ENCODE measurements around the gene FAM120B. TPM values are rescaled to one million over a fixed set of nuclear protein-coding genes. Genes with fewer than 3 reads are reported as not detected.

Gene FAM120B
- total RNA-seq, 1 donor from 2014 or later: 48.3 TPM

DNA sequence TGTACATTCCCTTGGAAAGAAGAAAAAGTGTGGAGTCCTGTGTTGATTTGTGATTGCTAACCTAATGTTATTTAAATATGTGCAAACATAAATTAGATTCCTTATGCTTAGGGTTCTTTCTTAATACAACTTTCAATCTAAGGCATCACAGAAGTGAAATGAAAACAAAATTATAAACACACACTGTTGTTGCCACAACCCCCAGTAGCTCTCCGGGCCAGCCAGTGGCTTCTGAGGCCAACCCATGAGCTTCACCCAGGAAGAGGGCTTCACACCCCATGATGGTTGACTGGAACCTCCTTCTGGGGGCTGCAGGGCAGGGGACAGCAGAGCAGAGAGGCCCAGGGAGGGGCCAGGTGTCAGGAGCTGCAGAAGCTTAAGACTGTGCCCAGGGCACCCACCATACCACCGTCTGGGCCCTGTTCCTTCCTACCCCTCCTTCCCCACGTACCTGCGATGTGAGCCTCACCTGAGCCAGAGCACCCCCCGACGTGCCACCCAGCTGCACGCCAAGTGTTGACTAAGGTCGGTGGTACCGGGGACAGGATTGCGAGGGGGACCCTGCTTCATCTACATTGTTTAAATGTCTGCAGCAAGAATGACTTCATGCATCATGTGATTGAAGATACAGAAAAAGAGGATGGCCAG lies 110.5 kb downstream of the FAM120B start:
- no peak for DNase-seq (ENCODE audit: low spot score)
- Mint-ChIP-seq H3K27me3 (ENCODE audit: unreplicated experiment) (no peaks in the 10 kb centered on the region), H3K36me3 (ENCODE audit: low read depth, unreplicated experiment) (no peaks in the 10 kb centered on the region), H3K27ac (ENCODE audit: unreplicated experiment) (no peak overlapping the region), H3K4me3 (ENCODE audit: unreplicated experiment) (no peak overlapping the region), H3K9me3 (ENCODE audit: unreplicated experiment) (no peaks in the 10 kb centered on the region), H3K4me1 (ENCODE audit: unreplicated experiment) (no peaks in the 10 kb centered on the region)
- TF ChIP-seq, protein P1, sequence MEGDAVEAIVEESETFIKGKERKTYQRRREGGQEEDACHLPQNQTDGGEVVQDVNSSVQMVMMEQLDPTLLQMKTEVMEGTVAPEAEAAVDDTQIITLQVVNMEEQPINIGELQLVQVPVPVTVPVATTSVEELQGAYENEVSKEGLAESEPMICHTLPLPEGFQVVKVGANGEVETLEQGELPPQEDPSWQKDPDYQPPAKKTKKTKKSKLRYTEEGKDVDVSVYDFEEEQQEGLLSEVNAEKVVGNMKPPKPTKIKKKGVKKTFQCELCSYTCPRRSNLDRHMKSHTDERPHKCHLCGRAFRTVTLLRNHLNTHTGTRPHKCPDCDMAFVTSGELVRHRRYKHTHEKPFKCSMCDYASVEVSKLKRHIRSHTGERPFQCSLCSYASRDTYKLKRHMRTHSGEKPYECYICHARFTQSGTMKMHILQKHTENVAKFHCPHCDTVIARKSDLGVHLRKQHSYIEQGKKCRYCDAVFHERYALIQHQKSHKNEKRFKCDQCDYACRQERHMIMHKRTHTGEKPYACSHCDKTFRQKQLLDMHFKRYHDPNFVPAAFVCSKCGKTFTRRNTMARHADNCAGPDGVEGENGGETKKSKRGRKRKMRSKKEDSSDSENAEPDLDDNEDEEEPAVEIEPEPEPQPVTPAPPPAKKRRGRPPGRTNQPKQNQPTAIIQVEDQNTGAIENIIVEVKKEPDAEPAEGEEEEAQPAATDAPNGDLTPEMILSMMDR (IDR thresholded peaks at IDR 0.05; ENCODE audit: unreplicated experiment): no peak

DNA sequence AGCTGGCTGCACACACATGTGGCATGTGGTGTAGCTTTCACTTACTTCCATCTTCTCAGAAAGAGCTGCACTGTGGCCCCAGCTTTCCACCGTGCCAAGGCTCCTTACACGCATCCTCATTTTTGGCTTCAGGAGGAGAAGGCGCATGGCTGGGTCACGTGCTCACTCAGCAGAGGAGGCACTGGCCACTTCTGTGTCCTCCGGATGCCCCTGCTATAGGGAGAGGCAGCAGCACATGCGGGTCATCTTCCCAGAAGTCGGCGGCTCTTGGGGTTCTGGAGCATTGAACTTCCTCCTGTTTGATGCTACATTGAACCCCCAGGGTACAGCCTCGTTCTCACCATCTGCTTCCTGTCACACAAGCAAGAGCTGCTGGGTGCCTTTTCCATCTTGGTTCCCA lies 111.3 kb downstream of the FAM120B start:
- H3K27ac Mint-ChIP-seq (ENCODE audit: unreplicated experiment): no peak overlapping the region
- TF ChIP-seq, protein P1 (IDR thresholded peaks at IDR 0.05; ENCODE audit: unreplicated experiment): no peak
- H3K27me3 Mint-ChIP-seq (ENCODE audit: unreplicated experiment): no peaks in the 10 kb centered on the region
- H3K4me3 Mint-ChIP-seq (ENCODE audit: unreplicated experiment): no peak overlapping the region
- no peaks in the 10 kb centered on the region for H3K36me3 Mint-ChIP-seq (ENCODE audit: low read depth, unreplicated experiment)
- no peak for DNase-seq (ENCODE audit: low spot score)
- no peaks in the 10 kb centered on the region for H3K9me3 Mint-ChIP-seq (ENCODE audit: unreplicated experiment)
- no peaks in the 10 kb centered on the region for H3K4me1 Mint-ChIP-seq (ENCODE audit: unreplicated experiment)

DNA sequence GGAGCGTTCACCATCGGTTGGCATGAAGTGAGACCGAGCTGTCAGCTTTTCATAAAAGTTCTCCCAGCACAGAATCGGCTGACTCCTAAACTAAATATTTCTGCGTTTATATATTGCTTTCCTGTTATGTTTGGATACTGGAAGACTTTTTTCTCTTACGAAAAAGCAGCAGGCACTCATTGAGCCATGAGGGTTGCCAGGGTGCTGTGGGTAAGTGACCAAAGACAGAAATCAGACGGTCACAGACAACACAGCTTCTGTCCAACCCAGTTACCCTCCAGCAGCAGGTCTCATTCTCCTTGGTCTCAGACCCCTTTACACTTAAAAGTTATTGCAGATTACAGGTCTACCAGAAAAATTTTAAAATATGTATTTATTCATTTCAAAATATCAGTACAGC lies 113.7 kb downstream of the FAM120B start:
- TF ChIP-seq, protein P1 (IDR thresholded peaks at IDR 0.05; ENCODE audit: unreplicated experiment): no peak
- DNase-seq (ENCODE audit: low spot score): no peak
- H3K4me3 Mint-ChIP-seq (ENCODE audit: unreplicated experiment): no peak overlapping the region
- H3K27me3 Mint-ChIP-seq (ENCODE audit: unreplicated experiment): peaks cover 1% of the 10 kb centered on the region
- H3K27ac Mint-ChIP-seq (ENCODE audit: unreplicated experiment): no peak overlapping the region
- no peaks in the 10 kb centered on the region for H3K9me3 Mint-ChIP-seq (ENCODE audit: unreplicated experiment)
- H3K36me3 Mint-ChIP-seq (ENCODE audit: low read depth, unreplicated experiment): no peaks in the 10 kb centered on the region
- peaks cover 8% of the 10 kb centered on the region for H3K4me1 Mint-ChIP-seq (ENCODE audit: unreplicated experiment)

DNA sequence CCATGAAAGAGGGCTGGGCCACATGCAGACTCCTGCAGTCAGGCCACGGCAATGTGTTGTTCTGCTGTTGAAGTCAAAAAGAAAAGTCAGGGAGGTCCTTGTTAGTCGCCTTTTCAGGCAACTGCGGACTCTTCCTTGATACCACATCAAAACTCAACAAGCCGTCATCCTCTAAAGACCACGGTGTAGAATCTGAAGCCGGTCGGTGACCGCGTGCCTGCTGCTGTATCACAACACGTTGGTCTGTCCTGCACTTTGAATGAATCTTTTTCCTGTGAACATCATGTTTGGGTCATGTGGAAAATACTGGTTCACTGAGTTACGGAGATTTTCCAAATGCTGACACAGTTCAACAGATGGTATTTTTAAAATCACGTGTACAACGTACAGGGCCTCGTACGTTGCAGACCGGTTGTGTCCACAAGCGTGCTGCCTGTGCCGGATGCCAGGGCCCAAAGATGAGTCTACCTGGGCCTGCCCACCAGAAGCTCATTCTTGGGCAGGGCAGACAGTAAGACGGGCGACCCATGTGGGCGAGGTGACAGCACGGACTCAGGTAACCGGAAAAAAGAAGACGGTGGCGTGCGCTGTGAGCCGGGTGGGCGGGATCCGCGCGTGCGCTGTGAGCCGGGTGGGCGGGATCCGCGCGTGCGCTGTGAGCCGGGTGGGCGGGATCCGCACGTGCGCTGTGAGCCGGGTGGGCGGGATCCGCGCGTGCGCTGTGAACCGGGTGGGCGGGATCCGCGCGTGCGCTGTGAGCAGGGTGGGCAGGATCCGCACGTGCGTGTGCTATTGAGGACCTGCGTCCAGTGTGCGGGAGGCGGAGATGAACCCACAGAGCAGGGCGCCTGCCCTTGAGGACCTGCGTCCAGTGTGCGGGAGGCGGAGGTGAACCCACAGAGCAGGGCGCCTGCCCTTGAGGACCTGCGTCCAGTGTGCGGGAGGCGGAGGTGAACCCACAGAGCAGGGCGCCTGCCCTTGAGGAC lies 114.5 kb downstream of the FAM120B start:
- peaks cover 1% of the 10 kb centered on the region for H3K27me3 Mint-ChIP-seq (ENCODE audit: unreplicated experiment)
- no peaks in the 10 kb centered on the region for H3K9me3 Mint-ChIP-seq (ENCODE audit: unreplicated experiment)
- no peaks in the 10 kb centered on the region for H3K36me3 Mint-ChIP-seq (ENCODE audit: low read depth, unreplicated experiment)
- no peak overlapping the region for H3K27ac Mint-ChIP-seq (ENCODE audit: unreplicated experiment)
- TF ChIP-seq, protein P1 (IDR thresholded peaks at IDR 0.05; ENCODE audit: unreplicated experiment): no peak
- DNase-seq (ENCODE audit: low spot score): no peak
- H3K4me3 Mint-ChIP-seq (ENCODE audit: unreplicated experiment): no peak overlapping the region
- H3K4me1 Mint-ChIP-seq (ENCODE audit: unreplicated experiment): peaks cover 13% of the 10 kb centered on the region

DNA sequence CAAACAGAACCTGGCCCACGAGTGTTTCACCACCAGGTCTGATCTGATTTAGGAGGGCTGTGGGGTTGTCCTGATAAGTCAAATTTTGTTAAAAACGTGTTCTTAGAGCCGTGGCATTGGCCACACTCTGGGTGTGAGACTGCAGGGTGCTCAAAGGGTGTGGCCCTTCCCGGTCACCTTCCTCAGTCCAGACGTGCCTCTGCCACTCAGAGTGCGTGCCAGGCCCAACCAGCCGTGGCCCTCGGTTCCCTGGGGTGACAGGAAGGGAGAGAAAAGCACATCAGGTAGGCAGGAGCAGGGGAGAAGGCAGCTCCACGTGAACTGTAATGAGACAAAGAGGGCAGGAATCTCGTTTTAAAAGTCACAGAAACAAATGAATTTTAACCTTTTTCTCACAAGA lies 115.4 kb downstream of the FAM120B start:
- peaks cover 13% of the 10 kb centered on the region for H3K4me1 Mint-ChIP-seq (ENCODE audit: unreplicated experiment)
- no peak overlapping the region for H3K27ac Mint-ChIP-seq (ENCODE audit: unreplicated experiment)
- TF ChIP-seq, protein P1 (IDR thresholded peaks at IDR 0.05; ENCODE audit: unreplicated experiment): no peak
- H3K4me3 Mint-ChIP-seq (ENCODE audit: unreplicated experiment): no peak overlapping the region
- H3K9me3 Mint-ChIP-seq (ENCODE audit: unreplicated experiment): no peaks in the 10 kb centered on the region
- no peaks in the 10 kb centered on the region for H3K36me3 Mint-ChIP-seq (ENCODE audit: low read depth, unreplicated experiment)
- peaks cover 1% of the 10 kb centered on the region for H3K27me3 Mint-ChIP-seq (ENCODE audit: unreplicated experiment)
- no peak for DNase-seq (ENCODE audit: low spot score)
